Endothelial cell of umbilical vein (primary cell): ENCODE results near the gene CRTC1. TPM values are rescaled to one million over a fixed set of nuclear protein-coding genes. Genes with fewer than 3 reads are reported as not detected.

Experiments used
- BruUV-seq: library from RNA; stranded (reverse); fragments of 400-500 nt; replicated peaks from 2 replicates; lab custom pipeline; 2021; lab: Mats Ljungman, UMichigan
- CTCF ChIA-PET: fragments of 300-600, 350-600 bp; sonication (Branson Sonifier 250); formaldehyde crosslinking; loops from one replicate; lab custom pipeline; 2021; ENCODE audit warnings: antibody characterized with exemption, inconsistent platforms; lab: Charles Lee
- POLR2A ChIA-PET: fragments of 300-600, 350-600 bp; sonication (Branson Sonifier 250); formaldehyde crosslinking; loops from one replicate; lab custom pipeline; 2021; ENCODE audit warnings: antibody characterized with exemption, inconsistent platforms; lab: Charles Lee
- DNase-seq: peaks from one replicate; pipeline ENCODE4 v3.0.0-alpha.2; 2011; ENCODE audit warnings: low read depth, low spot score
- FAIRE-seq: peaks from 2 replicates; lab custom pipeline; 2011; peaks lifted over from hg19 to GRCh38; lab: Jason Lieb, UNC
- H2AFZ ChIP-seq: 2 replicates; pipeline ENCODE4 v1.6.0; 2012; ENCODE audit warnings: low read depth, low read length, control low read depth, inconsistent platforms
- H3K27ac ChIP-seq: 2 replicates; pipeline ENCODE4 v1.5.1; 2011; ENCODE audit warnings: low read depth, mild to moderate bottlenecking, control low read depth, low read length, moderate library complexity; ENCODE audit not compliant: insufficient read depth
- H3K27me3 ChIP-seq, 2 experiments: 2 replicates each; pipeline versions ENCODE4 v1.6.0 to v1.6.1; 2011; ENCODE audit warnings: low read length in 2 of 2, mixed read lengths in 1 of 2; ENCODE audit not compliant: control insufficient read depth in 2 of 2, insufficient read depth in 2 of 2
- H3K36me3 ChIP-seq, 2 experiments: 2 replicates in 1 of 2; 3 replicates in 1 of 2; pipeline ENCODE4 v1.5.1; 2011; ENCODE audit warnings: low read length in 2 of 2, mild to moderate bottlenecking in 1 of 2, moderate library complexity in 1 of 2; ENCODE audit not compliant: control insufficient read depth in 2 of 2, insufficient read depth in 2 of 2; ENCODE audit errors: extremely low read depth in 1 of 2
- H3K4me1 ChIP-seq: 3 replicates; pipeline ENCODE4 v1.5.1; 2011; ENCODE audit warnings: mild to moderate bottlenecking, low read length; ENCODE audit not compliant: control insufficient read depth, insufficient read depth; ENCODE audit errors: extremely low read depth
- H3K4me2 ChIP-seq: 2 replicates; pipeline ENCODE4 v1.6.1; 2011; ENCODE audit warnings: low read length, control low read depth, mixed read lengths; ENCODE audit not compliant: insufficient read depth
- H3K4me3 ChIP-seq, 3 experiments: fragments of 200-600 bp in 1 of 3; sonication (generic), shearing (Covaris generic) in 1 of 3; replicated peaks in 1 of 3; 2 replicates each; pipeline ENCODE4 v1.5.1; 2011 to 2016; ENCODE audit warnings: control low read depth in 3 of 3, low read length in 3 of 3, mild to moderate bottlenecking in 2 of 3, inconsistent platforms in 1 of 3, low read depth in 1 of 3, moderate library complexity in 1 of 3; ENCODE audit not compliant: insufficient read depth in 1 of 3
- H3K79me2 ChIP-seq: 2 replicates; pipeline ENCODE4 v1.6.0; 2012; ENCODE audit warnings: low read length, inconsistent platforms; ENCODE audit not compliant: control insufficient read depth, insufficient read depth
- H3K9ac ChIP-seq: replicated peaks from 2 replicates; pipeline ENCODE3; 2011; ENCODE audit warnings: low read length, control low read depth; ENCODE audit not compliant: insufficient read depth; ENCODE audit errors: extremely low read depth
- H3K9me1 ChIP-seq: replicated peaks from 3 replicates; pipeline ENCODE4 v1.6.0; 2011; ENCODE audit warnings: mild to moderate bottlenecking, low read length; ENCODE audit not compliant: control insufficient read depth, insufficient read depth; ENCODE audit errors: extremely low read depth
- H3K9me3 ChIP-seq: replicated peaks from 2 replicates; pipeline ENCODE4 v1.5.1; 2012; ENCODE audit warnings: low read length, inconsistent platforms; ENCODE audit not compliant: control insufficient read depth, insufficient read depth
- H4K20me1 ChIP-seq: replicated peaks from 2 replicates; pipeline ENCODE3; 2011; ENCODE audit warnings: mild to moderate bottlenecking, low read length; ENCODE audit not compliant: control insufficient read depth, insufficient read depth; ENCODE audit errors: extremely low read depth
- CTCF ChIP-seq, 2 donors: IDR thresholded peaks; 1 replicate in 1 of 2; 2 replicates in 1 of 2; pipeline ENCODE4 v1.5.1; 2011; ENCODE audit warnings: low read length in 2 of 2, mild to moderate bottlenecking in 2 of 2, moderate library complexity in 2 of 2, control low read depth in 1 of 2, inconsistent platforms in 1 of 2, low read depth in 1 of 2; ENCODE audit not compliant: insufficient read depth in 1 of 2; ENCODE audit errors: extremely low read depth in 1 of 2
- EZH2 ChIP-seq: IDR thresholded peaks from 2 replicates; pipeline ENCODE4 v1.6.1; 2012; ENCODE audit warnings: borderline replicate concordance, low read depth, mild to moderate bottlenecking, moderate library complexity, low read length, inconsistent platforms; ENCODE audit not compliant: severe bottlenecking
- FOS ChIP-seq: IDR thresholded peaks from 2 replicates; pipeline ENCODE4 v1.6.1; 2011; ENCODE audit warnings: mild to moderate bottlenecking, low read length, moderate library complexity, borderline replicate concordance; ENCODE audit not compliant: insufficient read depth
- GATA2 ChIP-seq: IDR thresholded peaks from 2 replicates; pipeline ENCODE4 v1.7.0; 2011; ENCODE audit warnings: low read depth, mild to moderate bottlenecking, moderate library complexity, mixed read lengths, low read length; ENCODE audit not compliant: insufficient read length, insufficient read depth
- JUN ChIP-seq: IDR thresholded peaks from 2 replicates; pipeline ENCODE4 v1.6.1; 2011; ENCODE audit warnings: borderline replicate concordance, low read depth; ENCODE audit not compliant: insufficient read length, insufficient read depth
- MAX ChIP-seq: IDR thresholded peaks from 2 replicates; pipeline ENCODE4 v1.6.1; 2011; ENCODE audit not compliant: insufficient read depth, insufficient read length
- MYC ChIP-seq: IDR thresholded peaks from one replicate; pipeline ENCODE4 v1.6.1; 2011; ENCODE audit warnings: mild to moderate bottlenecking, low read depth, low read length
- POLR2A ChIP-seq: IDR thresholded peaks from 2 replicates; pipeline ENCODE4 v1.6.1; 2012; ENCODE audit warnings: low read depth, mild to moderate bottlenecking, control low read depth, low read length
- POLR2AphosphoS5 ChIP-seq: IDR thresholded peaks from 2 replicates; pipeline ENCODE4 v1.6.1; 2012; ENCODE audit warnings: low read depth, mild to moderate bottlenecking, control low read depth, low read length, moderate library complexity; ENCODE audit not compliant: insufficient read depth
- dilution Hi-C: fragments of 300-500 bp; cut with MboI; formaldehyde crosslinking; loops from one replicate; pipeline ENCODE4 v1.15.0; 2019; ENCODE audit warnings: low sequenced_read_pairs; ENCODE audit not compliant: extremely low pct_ligation_motif_present
- intact Hi-C: fragments of 100-400 bp; cut with micrococcal nuclease; formaldehyde crosslinking; loops from one replicate; pipeline ENCODE4 v1.10.0; 2022
- polyA plus RNA-seq, 4 experiments: library from polyadenylated mRNA; depleted of rRNA in 3 of 4; stranded (reverse) in 3 of 4; unstranded in 1 of 4; fragments of >200 nt; gene quantifications; 2 replicates each; pipeline versions ENCODE4 v1.2.1 to v1.2.3, GENCODE V29; 2011 to 2012; ENCODE audit warnings: missing spikeins in 1 of 4
- total RNA-seq: library from RNA; stranded (reverse); gene quantifications from 2 replicates; pipeline ENCODE4 v1.2.3, GENCODE V29; 2021

Gene CRTC1
- total and polyA plus RNA-seq, 2 donors (not counting 3 experiments of a cell fraction or from before 2014, with no cell fraction given) = 4.2 to 11.4 TPM

DNA sequence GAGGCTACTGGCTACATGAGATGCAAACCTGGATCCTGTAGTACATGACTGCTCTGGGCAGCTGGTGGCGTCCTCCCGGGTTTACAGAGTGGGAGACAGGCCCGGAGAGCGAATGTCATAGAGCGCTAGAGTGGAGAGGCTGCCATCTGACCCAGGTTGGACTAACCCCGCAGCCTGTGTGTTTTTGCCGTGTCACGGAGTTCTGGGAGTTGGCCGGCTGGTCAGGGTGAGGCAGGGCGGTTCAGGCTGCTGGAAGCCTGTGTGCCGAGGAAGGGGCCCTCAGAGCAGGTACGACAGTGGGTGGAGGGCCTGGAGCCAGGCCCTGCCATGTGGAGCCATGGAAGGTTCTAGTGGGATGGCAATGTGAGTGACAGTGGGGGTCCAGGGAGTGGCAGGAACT, 12.5 kb downstream of the CRTC1 start:
- H4K20me1 ChIP-seq = no peaks in the 10 kb centered on the region
- CTCF ChIA-PET = interaction anchor here (1.1 kb wide), 1 partner anchor 21 kb away, joined by 5 read pairs; no protein-coding TSS in a partner anchor

More for the DNA sequence above, 12.5 kb downstream of the CRTC1 start:
- Histone ChIP-seq H3K27me3 (no peaks in the 10 kb centered on the region), H3K4me3 (no peak overlapping the region), H3K27ac (no peak overlapping the region), H2AFZ (no peak overlapping the region), H3K4me1 (peaks cover 3% of the 10 kb centered on the region), H3K4me2 (no peak overlapping the region), H3K36me3 (no peaks in the 10 kb centered on the region), H3K9me3 (no peaks in the 10 kb centered on the region), H3K79me2 (no peaks in the 10 kb centered on the region), H3K9ac (no peak overlapping the region), H3K9me1 (no peaks in the 10 kb centered on the region)
- FAIRE-seq (no peak), DNase-seq (no peak)
- intact Hi-C loops (no loop called here), dilution Hi-C loops (no loop called here)
- no peak for TF ChIP-seq POLR2A
- TF ChIP-seq POLR2AphosphoS5 = no peak
- no peak for TF ChIP-seq FOS
- TF ChIP-seq JUN = no peak
- TF ChIP-seq CTCF (IDR thresholded peaks at IDR 0.05; ENCODE audit: extremely low read depth in 1 of 2, insufficient read depth in 1 of 2, low read depth in 1 of 2, low read length in 2 of 2) = no peak
- no peak for TF ChIP-seq MAX
- no peak for TF ChIP-seq EZH2
- no peak for TF ChIP-seq GATA2
- TF ChIP-seq MYC = no peak
- no TSS peak for BruUV-seq
- POLR2A ChIA-PET = no interaction called here
